ENCODE measurements around the gene EMC9. TPM values are rescaled to one million over a fixed set of nuclear protein-coding genes. Genes with fewer than 3 reads are reported as not detected.

The EMC9 gene
- total RNA-seq, 4 donors from 2014 or later, result 8.3 to 25.5 (median 16.9) TPM

DNA sequence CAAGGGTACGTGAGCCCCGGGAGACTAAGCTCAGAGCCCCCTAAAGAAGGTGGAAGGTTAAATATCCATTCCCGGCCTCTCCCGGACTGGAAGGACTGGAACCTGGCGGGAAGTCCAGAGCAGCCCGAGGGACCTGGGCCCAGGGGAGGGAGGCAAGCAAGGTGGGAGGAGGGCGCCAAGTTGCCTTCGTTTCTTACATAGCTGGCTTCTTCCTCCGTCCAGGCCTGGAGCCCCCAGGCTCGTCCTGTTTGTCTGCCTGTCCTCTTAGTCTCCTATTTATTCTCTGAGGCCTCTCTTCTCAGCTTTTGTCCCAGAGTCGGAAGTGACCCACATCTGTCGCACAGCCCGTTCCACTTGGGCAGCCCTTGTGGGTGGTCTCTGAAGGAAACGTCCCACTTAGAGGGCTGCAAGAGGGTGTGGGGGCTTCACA is 46.5 kb downstream of the EMC9 start:
- Histone ChIP-seq H3K4me3 (replicated peaks in 1 of 3) (peak overlapping the region; percentile 52 to 88 (median 79)), H3K9me3 (no peaks in the 10 kb centered on the region), H3K36me3 (peaks cover 0 to 9% of the 10 kb centered on the region in 2 donors), H3K27me3 (no peaks in the 10 kb centered on the region), H3K4me1 (peaks cover 10 to 29% of the 10 kb centered on the region in 2 donors), H3K27ac (peak overlapping the region; percentile 92 to 99 (median 94))
- DNase-seq, result no peak
- WGBS, 2 donors, result 11 to 13% methylated on average over 13 to 14 of the region's 14 CpGs
- no peak for TF ChIP-seq POLR2A (IDR thresholded peaks at IDR 0.05)
- TF ChIP-seq, protein P1, sequence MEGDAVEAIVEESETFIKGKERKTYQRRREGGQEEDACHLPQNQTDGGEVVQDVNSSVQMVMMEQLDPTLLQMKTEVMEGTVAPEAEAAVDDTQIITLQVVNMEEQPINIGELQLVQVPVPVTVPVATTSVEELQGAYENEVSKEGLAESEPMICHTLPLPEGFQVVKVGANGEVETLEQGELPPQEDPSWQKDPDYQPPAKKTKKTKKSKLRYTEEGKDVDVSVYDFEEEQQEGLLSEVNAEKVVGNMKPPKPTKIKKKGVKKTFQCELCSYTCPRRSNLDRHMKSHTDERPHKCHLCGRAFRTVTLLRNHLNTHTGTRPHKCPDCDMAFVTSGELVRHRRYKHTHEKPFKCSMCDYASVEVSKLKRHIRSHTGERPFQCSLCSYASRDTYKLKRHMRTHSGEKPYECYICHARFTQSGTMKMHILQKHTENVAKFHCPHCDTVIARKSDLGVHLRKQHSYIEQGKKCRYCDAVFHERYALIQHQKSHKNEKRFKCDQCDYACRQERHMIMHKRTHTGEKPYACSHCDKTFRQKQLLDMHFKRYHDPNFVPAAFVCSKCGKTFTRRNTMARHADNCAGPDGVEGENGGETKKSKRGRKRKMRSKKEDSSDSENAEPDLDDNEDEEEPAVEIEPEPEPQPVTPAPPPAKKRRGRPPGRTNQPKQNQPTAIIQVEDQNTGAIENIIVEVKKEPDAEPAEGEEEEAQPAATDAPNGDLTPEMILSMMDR (IDR thresholded peaks at IDR 0.05), result no peak
- intact Hi-C loops (cut with DNase I), result no loop called here

DNA sequence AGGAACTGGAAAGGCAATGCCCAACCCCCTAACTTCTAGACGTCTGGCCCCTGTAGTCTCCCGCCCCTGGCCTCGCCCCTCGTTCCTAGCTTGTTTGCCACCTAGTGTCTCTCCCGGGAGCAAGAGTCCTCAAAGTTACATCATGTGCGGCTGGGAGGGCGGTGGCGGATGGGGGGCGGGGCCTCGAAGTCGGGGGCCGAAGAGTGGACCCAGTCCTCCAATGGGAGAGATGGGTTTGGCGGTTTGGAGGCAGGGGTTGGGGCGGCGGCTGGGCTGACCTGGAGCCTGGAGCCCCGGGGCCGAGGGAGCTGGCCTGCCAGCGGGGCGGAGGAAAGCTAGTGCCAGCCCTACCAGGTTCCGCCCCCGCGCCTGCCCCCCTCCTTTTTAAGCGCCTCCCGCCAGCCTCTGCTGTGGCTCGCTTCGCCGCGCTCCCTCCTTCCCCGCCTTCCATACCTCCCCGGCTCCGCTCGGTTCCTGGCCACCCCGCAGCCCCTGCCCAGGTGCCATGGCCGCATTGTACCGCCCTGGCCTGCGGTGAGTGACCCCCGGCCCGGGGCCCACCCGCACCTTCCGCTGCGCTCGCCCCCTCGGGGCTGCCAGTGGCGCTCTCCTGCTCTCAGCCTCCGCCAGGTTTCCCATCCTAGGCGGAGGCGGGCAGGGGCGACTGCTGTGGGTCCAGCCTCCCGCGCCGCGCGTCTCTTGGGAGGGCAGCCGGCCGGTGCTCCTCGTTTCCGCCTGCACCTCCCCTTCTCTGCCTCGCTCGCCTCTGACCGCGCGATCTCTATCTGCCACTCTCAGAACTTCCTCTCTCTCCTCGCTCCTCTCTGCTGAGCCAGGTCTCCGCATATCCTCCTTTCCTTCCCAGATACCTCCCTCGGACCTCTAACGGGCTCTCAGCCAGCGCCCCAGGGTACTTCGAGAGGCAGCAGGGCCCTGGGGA is 47.2 kb downstream of the EMC9 start, which contains the start of gene PCK2:
Gene PCK2, plus strand, starts transcription at position 411 of the 940 bp plus-strand sequence. Its CDS starts 95 bp downstream, at position 506.
- Histone ChIP-seq H3K36me3 (peaks cover 0 to 8% of the 10 kb centered on the region in 2 donors), H3K27ac (peak within 1 kb of the TSS; percentile 92 to 99 (median 94)), H3K9me3 (no peaks in the 10 kb centered on the region), H3K4me1 (peaks cover 10 to 29% of the 10 kb centered on the region in 2 donors), H3K27me3 (no peaks in the 10 kb centered on the region), H3K4me3 (replicated peaks in 1 of 3) (peak within 1 kb of the TSS; percentile 52 to 88 (median 79))
- peak; percentile 97 to 98 for DNase-seq
- intact Hi-C loops (cut with DNase I), result no loop called here
- TF ChIP-seq, protein P1 (IDR thresholded peaks at IDR 0.05), result peak in 3 of 6 experiments; percentile 7 to 23 (median 14)
- TF ChIP-seq POLR2A (IDR thresholded peaks at IDR 0.05), result peak; percentile 77 to 90
- 1% methylated on average over 38 to 57 of the region's 68 CpGs for WGBS, 2 donors

DNA sequence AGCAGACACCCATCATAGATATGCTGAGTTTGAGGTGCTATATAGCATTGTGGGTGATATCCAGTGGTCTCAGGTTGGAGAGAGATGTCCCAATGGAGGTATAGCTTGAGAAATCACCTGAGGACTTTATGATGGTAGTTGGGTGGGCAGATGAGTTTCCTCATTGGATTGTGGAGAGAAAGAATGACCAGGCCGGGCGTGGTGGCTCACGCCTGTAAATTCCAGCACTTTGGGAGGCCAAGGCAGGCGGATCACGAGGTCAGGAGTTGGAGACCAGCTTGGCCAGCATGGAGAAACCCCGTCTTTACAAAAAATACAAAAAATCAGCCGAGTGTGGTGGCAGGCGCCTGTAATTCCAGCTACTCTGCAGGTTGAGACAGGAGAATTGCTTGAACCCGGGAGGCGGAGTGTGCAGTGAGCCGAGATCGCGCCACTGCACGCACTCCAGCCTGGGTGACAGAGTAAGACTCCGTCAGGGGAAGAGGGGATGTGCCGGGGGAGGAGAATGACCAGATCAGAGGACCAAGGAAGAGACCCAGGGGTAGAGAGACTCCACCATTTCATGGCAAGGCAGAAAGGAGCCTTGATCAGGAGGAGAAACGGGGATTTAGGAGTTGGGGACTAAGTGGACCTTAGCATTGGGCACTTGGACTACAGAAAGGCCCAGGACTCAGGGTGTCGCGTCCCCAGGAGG is 48.0 kb downstream of the EMC9 start:
- peaks cover 10 to 29% of the 10 kb centered on the region in 2 donors for H3K4me1 ChIP-seq
- no peaks in the 10 kb centered on the region for H3K9me3 ChIP-seq
- no peak for TF ChIP-seq POLR2A (IDR thresholded peaks at IDR 0.05)
- TF ChIP-seq, protein P1 (IDR thresholded peaks at IDR 0.05), result peak in 1 of 6 experiments; percentile 13
- H3K4me3 ChIP-seq (replicated peaks in 1 of 3), result peak overlapping the region in 1 of 3 donors; percentile 88
- H3K27ac ChIP-seq, result peak overlapping the region; percentile 92 to 99 (median 94)
- peak; percentile 29 to 36 for DNase-seq
- peaks cover 0 to 5% of the 10 kb centered on the region in 2 donors for H3K36me3 ChIP-seq
- intact Hi-C loops (cut with DNase I), result no loop called here
- no peaks in the 10 kb centered on the region for H3K27me3 ChIP-seq
- WGBS, 2 donors, result 67 to 75% methylated on average over 19 of the region's 19 CpGs

DNA sequence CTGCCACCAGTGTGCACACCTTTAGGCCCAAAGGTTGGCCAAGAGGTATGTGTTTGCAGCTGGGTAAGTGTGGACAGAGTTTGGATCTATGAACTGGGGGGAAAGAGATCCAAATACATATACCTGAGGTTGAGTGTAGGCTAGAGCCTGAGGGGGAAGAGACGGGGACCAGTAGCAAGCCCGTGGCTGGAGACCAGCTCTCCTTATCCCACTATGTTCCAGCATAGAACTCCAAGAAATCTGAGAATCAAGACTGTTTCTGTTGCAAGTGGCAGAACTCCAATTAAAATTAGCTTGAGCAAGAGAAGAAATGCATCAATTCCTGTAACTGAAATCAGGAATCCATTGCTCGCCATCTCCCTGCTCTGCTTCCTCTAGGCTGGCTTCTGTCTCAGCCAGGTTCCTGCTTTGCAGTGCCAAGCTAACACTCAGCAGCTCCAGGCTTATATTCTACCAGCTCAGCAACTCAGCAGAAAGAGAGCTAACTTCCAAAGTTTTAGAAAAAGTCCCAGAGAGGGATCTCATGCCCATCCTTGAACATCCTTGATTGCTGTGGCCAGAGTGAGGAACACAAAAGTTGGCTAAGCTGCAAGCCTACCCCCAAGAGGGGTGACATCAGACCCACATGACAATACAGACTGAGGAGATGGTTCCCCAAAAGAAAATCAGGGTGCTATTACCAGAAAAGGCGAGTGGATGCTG is 48.7 kb downstream of the EMC9 start:
- DNase-seq, result no peak
- Histone ChIP-seq H3K36me3 (no peaks in the 10 kb centered on the region), H3K4me3 (replicated peaks in 1 of 3) (no peak overlapping the region), H3K4me1 (peaks cover 10 to 29% of the 10 kb centered on the region in 2 donors), H3K27me3 (no peaks in the 10 kb centered on the region), H3K27ac (peak overlapping the region in 2 of 3 donors; percentile 94 to 99), H3K9me3 (no peaks in the 10 kb centered on the region)
- 83 to 89% methylated on average over 4 of the region's 4 CpGs for WGBS, 2 donors
- no peak for TF ChIP-seq POLR2A (IDR thresholded peaks at IDR 0.05)
- TF ChIP-seq, protein P1 (IDR thresholded peaks at IDR 0.05), result no peak
- intact Hi-C loops (cut with DNase I), result no loop called here

Data from thyroid gland (tissue), 4 donors.